GM12878 (cell line): ENCODE data around the gene ZNF397. TPM values are rescaled to one million over a fixed set of nuclear protein-coding genes. Genes with fewer than 3 reads are reported as not detected.

Experiments
- CHD4 ChIP-seq: fragments of 200-600 bp; sonication (generic); IDR thresholded peaks from 2 replicates; pipeline ENCODE4 v1.6.1; 2016; ENCODE audit warnings: mild to moderate bottlenecking
- DPF2 ChIP-seq: fragments of 450-650 bp; IDR thresholded peaks from 2 replicates; pipeline ENCODE4 v1.6.1; 2017; ENCODE audit warnings: mild to moderate bottlenecking
- ESRRA ChIP-seq: IDR thresholded peaks from 2 replicates; pipeline ENCODE4 v1.6.1; 2012; ENCODE audit warnings: mild to moderate bottlenecking, low read length, improper control_type of control experiment
- GATAD2B ChIP-seq: fragments of 450-650 bp; conservative IDR thresholded peaks from 2 replicates; pipeline ENCODE4 v1.6.1; 2017; ENCODE audit warnings: low read depth, mild to moderate bottlenecking, moderate library complexity
- HDAC2 ChIP-seq: fragments of 200-600 bp; sonication (generic); IDR thresholded peaks from 2 replicates; pipeline ENCODE4 v1.6.1; 2017
- RUNX3 ChIP-seq: IDR thresholded peaks from 2 replicates; pipeline ENCODE4 v1.6.1; 2012; ENCODE audit warnings: low read length, inconsistent platforms
- STAT1 ChIP-seq: fragments of 450-650 bp; conservative IDR thresholded peaks from 2 replicates; pipeline ENCODE4 v1.6.1; 2014; ENCODE audit warnings: antibody characterized with exemption, mild to moderate bottlenecking
- TAF1 ChIP-seq: IDR thresholded peaks from 2 replicates; pipeline ENCODE4 v1.6.1; 2011; ENCODE audit warnings: mild to moderate bottlenecking, low read depth, low read length, borderline replicate concordance
- WRNIP1 ChIP-seq: IDR thresholded peaks from 2 replicates; pipeline ENCODE4 v1.6.1; 2011; ENCODE audit warnings: low read depth, low read length, improper control_type of control experiment, borderline replicate concordance
- polyA plus RNA-seq, 11 experiments: library from polyadenylated mRNA; depleted of rRNA in 4 of 11; unstranded in 6 of 11; stranded (reverse) in 5 of 11; fragments of >200 nt; fragmentation: Nextera tagmentation in 4 of 11; fragmentation: Illumina TruSeq in 1 of 11; extraction: Ambion mirVana in 4 of 11; extraction: Trizol in 1 of 11; gene quantifications; 1 replicate in 1 of 11; 2 replicates in 10 of 11; pipeline versions ENCODE4 v1.2.1 to v1.2.3, GENCODE V29; 2011 to 2016; ENCODE audit warnings: inconsistent platforms in 2 of 11, missing spikeins in 2 of 11, low read depth in 1 of 11
- total RNA-seq, 4 experiments: library from RNA; depleted of rRNA in 3 of 4; stranded (reverse); fragments of >200 nt in 3 of 4; fragmentation: Illumina TruSeq in 1 of 4; extraction: Trizol in 1 of 4; gene quantifications; 2 replicates each; pipeline versions ENCODE4 v1.2.1 to v1.2.3, GENCODE V29; 2013 to 2021
- TF ChIP-seq, protein P1 (sequence below): fragments of 450-650 bp; formaldehyde crosslinking; IDR thresholded peaks from 2 replicates; pipeline ENCODE4 v1.4.0; 2020; ENCODE audit warnings: mild to moderate bottlenecking, moderate library complexity
- TF ChIP-seq, protein P2 (sequence below): fragments of 450-650 bp; IDR thresholded peaks from 2 replicates; pipeline ENCODE4 v1.6.1; 2016; ENCODE audit warnings: mild to moderate bottlenecking
- TF ChIP-seq, protein P3 (sequence below): IDR thresholded peaks from 2 replicates; pipeline ENCODE4 v1.6.1; 2011; ENCODE audit warnings: borderline replicate concordance, low read depth, mild to moderate bottlenecking, moderate library complexity, low read length; ENCODE audit not compliant: insufficient read depth, poor library complexity, severe bottlenecking

Gene ZNF397
- total and polyA plus RNA-seq, 10 of the 15 experiments (the other 5 are each of a cell fraction or from before 2014, with no cell fraction given): 5.2 to 13.3 (median 10.8) TPM

DNA sequence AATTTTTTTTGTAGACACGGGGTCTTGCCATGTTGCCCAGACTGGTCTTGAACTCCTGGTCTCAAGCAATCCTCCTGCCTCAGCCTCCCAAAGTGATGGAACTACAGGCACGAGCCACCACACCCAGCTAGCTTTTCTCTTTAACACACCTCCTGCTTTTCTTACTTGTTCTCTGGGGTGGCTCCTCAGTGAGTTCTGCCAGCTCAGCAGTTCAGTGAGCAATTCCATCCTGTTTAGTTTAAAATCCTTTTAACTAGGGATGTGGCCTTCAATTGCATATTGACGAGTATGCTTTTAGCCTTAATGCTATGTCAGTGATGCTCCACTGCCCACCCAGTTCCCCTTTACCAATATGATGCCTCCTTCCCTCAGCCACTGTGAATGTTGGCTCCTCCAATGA is 16.1 kb downstream of the ZNF397 start (continued):
- no peak for TF ChIP-seq STAT1
- no peak for TF ChIP-seq GATAD2B
- no peak for TF ChIP-seq HDAC2
- TF ChIP-seq RUNX3: no peak
- TF ChIP-seq TAF1: no peak
- TF ChIP-seq, protein P1, sequence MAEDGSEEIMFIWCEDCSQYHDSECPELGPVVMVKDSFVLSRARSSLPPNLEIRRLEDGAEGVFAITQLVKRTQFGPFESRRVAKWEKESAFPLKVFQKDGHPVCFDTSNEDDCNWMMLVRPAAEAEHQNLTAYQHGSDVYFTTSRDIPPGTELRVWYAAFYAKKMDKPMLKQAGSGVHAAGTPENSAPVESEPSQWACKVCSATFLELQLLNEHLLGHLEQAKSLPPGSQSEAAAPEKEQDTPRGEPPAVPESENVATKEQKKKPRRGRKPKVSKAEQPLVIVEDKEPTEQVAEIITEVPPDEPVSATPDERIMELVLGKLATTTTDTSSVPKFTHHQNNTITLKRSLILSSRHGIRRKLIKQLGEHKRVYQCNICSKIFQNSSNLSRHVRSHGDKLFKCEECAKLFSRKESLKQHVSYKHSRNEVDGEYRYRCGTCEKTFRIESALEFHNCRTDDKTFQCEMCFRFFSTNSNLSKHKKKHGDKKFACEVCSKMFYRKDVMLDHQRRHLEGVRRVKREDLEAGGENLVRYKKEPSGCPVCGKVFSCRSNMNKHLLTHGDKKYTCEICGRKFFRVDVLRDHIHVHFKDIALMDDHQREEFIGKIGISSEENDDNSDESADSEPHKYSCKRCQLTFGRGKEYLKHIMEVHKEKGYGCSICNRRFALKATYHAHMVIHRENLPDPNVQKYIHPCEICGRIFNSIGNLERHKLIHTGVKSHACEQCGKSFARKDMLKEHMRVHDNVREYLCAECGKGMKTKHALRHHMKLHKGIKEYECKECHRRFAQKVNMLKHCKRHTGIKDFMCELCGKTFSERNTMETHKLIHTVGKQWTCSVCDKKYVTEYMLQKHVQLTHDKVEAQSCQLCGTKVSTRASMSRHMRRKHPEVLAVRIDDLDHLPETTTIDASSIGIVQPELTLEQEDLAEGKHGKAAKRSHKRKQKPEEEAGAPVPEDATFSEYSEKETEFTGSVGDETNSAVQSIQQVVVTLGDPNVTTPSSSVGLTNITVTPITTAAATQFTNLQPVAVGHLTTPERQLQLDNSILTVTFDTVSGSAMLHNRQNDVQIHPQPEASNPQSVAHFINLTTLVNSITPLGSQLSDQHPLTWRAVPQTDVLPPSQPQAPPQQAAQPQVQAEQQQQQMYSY (CRISPR knock-in tag): no peak
- TF ChIP-seq ESRRA: no peak
- TF ChIP-seq, protein P2, sequence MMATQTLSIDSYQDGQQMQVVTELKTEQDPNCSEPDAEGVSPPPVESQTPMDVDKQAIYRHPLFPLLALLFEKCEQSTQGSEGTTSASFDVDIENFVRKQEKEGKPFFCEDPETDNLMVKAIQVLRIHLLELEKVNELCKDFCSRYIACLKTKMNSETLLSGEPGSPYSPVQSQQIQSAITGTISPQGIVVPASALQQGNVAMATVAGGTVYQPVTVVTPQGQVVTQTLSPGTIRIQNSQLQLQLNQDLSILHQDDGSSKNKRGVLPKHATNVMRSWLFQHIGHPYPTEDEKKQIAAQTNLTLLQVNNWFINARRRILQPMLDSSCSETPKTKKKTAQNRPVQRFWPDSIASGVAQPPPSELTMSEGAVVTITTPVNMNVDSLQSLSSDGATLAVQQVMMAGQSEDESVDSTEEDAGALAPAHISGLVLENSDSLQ: no peak
- TF ChIP-seq, protein P3, sequence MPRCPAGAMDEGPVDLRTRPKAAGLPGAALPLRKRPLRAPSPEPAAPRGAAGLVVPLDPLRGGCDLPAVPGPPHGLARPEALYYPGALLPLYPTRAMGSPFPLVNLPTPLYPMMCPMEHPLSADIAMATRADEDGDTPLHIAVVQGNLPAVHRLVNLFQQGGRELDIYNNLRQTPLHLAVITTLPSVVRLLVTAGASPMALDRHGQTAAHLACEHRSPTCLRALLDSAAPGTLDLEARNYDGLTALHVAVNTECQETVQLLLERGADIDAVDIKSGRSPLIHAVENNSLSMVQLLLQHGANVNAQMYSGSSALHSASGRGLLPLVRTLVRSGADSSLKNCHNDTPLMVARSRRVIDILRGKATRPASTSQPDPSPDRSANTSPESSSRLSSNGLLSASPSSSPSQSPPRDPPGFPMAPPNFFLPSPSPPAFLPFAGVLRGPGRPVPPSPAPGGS: no peak
- no peak for TF ChIP-seq WRNIP1
- no peak for TF ChIP-seq CHD4
- no peak for TF ChIP-seq DPF2
- TF ChIP-seq, all 136 proteins: peak for 0
